ENCODE results near the gene METTL1.

DNA sequence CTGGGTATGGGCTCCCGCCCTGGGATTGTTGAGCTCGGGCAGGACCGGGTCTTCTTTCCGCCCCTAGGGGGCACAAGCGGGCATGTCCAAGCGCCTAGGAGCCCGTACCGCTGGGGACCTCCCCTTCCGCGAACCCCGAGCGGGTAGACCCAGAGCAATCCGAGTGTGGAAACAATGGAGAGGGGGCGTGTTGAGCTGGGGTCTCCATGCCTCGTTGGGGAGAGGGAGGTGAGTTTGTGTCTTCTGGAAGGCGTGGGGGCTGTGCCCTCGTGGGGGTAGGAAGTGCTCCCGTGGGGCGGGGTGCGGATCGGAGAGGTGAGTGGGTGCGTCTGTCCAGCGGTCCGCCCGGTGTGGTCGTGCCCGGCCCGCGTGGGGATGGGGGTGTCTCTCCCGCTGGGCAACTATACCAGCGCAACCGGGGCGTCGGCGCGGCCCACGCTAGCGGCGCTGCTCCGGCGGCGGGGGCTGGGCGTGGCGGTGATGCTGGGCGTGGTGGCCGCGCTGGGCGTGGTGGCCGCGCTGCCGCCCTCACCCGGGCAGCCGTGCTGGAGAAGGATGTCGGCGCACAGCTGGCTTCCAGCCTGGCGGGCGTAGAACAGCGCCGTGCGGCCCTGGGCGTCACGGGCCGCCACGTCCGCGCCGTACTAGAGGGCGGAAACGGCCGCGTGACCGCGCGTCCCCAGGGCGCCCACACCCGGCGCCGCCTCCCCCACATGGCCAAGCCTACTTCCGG lies 45.6 kb downstream of the METTL1 start:
- TF ChIP-seq POLR2AphosphoS5 (IDR thresholded peaks at IDR 0.05; ENCODE audit: low read depth, low read length) (no peak), TAF1 (IDR thresholded peaks at IDR 0.05; ENCODE audit: borderline replicate concordance, low read depth, low read length) (no peak)
